ENCODE results near the gene PCDHA6. TPM values are rescaled to one million over a fixed set of nuclear protein-coding genes. Genes with fewer than 3 reads are reported as not detected.

PCDHA6 gene
- total and polyA plus RNA-seq, 2 of the 4 experiments (the other 2 are of a cell fraction) = 0.03 TPM; not detected in 1

DNA sequence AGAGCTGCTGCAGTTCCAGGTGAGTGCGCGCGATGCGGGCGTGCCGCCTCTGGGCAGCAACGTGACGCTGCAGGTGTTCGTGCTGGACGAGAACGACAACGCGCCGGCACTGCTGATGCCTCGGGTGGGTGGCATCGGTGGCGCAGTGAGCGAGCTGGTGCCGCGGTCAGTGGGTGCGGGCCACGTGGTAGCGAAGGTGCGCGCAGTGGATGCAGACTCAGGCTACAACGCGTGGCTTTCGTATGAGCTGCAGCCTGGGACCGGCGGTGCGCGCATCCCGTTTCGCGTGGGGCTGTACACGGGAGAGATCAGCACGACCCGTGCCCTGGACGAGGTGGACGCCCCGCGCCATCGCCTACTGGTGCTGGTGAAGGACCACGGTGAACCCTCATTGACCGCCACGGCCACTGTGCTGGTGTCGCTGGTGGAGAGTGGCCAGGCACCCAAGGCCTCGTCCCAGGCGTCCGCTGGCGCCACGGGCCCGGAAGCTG lies 24.9 kb upstream of the PCDHA6 start:
- Histone ChIP-seq H3K23ac (ENCODE audit: low read depth, low read length) (no peak overlapping the region), H3K9me1 (ENCODE audit: insufficient read depth, low read length) (no peaks in the 10 kb centered on the region), H3K4me2 (ENCODE audit: low read depth, low read length) (no peak overlapping the region), H2BK15ac (ENCODE audit: low read depth, low read length) (no peak overlapping the region), H3K56ac (ENCODE audit: extremely low read depth, insufficient read depth, low read length) (no peak overlapping the region), H3K4ac (ENCODE audit: low read depth, low read length) (no peak overlapping the region), H3K9ac (ENCODE audit: low read depth, low read length) (no peak overlapping the region), H4K5ac (ENCODE audit: low read depth, low read length) (no peak overlapping the region), H3K14ac (replicated peaks; ENCODE audit: low read depth, low read length) (no peak overlapping the region), H2BK20ac (ENCODE audit: low read depth, low read length) (no peak overlapping the region), H2AFZ (replicated peaks; ENCODE audit: low read length, poor library complexity) (no peak overlapping the region), H3K18ac (ENCODE audit: low read depth, low read length) (no peak overlapping the region), H2BK120ac (ENCODE audit: low read depth, low read length) (no peak overlapping the region), H3K79me1 (ENCODE audit: low read depth in 1 of 2, low read length in 2 of 2) (no peaks in the 10 kb centered on the region), H4K91ac (ENCODE audit: insufficient read depth, low read depth, low read length) (no peak overlapping the region), H3K4me1 (ENCODE audit: control insufficient read depth, insufficient read depth, low read length) (no peaks in the 10 kb centered on the region), H2BK5ac (ENCODE audit: low read depth, low read length, poor library complexity, severe bottlenecking) (no peak overlapping the region), H2AK9ac (replicated peaks; ENCODE audit: low read depth, low read length, poor library complexity) (no peak overlapping the region), H3K4me3 (ENCODE audit: insufficient read depth, low read depth, low read length) (no peak overlapping the region), H3K9me3 (ENCODE audit: control insufficient read depth, insufficient read depth, low read length) (peaks cover 17% of the 10 kb centered on the region), H4K20me1 (ENCODE audit: insufficient read depth, low read length) (no peaks in the 10 kb centered on the region), H3K36me3 (ENCODE audit: control insufficient read depth, insufficient read depth, low read length) (no peaks in the 10 kb centered on the region), H3K27ac (ENCODE audit: insufficient read depth, low read length) (no peak overlapping the region), H4K8ac (ENCODE audit: low read depth in 2 of 2, low read length in 2 of 2) (no peak overlapping the region), H3K27me3 (ENCODE audit: control insufficient read depth, insufficient read depth, low read length) (no peaks in the 10 kb centered on the region), H2AK5ac (ENCODE audit: low read depth, low read length) (no peak overlapping the region)
- intact Hi-C loops (cut with micrococcal nuclease) (no loop called here), in situ Hi-C loops (cut with MboI; ENCODE audit: low sequenced_read_pairs) (no loop called here), dilution Hi-C loops (cut with HindIII; ENCODE audit: low sequenced_read_pairs, unreplicated experiment) (no loop called here)
- ChIA-PET POLR2A (ENCODE audit: unreplicated experiment) (no interaction called here), CTCF (no interaction called here)
- TF ChIP-seq NFE2L2 (IDR thresholded peaks at IDR 0.05; ENCODE audit: low read depth, low read length) = no peak
- TF ChIP-seq CHD1 (IDR thresholded peaks at IDR 0.05; ENCODE audit: low read depth, low read length) = no peak
- BruUV-seq (replicated peaks) = no TSS peak
- no peak for ATAC-seq (ENCODE audit: low read depth)
- WGBS, 2 experiments (ENCODE audit: extremely low coverage in 2 of 2, insufficient read length in 1 of 2) = 45% methylated on average over 31 of the region's 53 CpGs; no CpG with 5 or more reads in 1 of the 2 experiments
- DNase-seq = no peak
